H1 (cell line): ENCODE data around the gene PNMA8B. TPM values are rescaled to one million over a fixed set of nuclear protein-coding genes. Genes with fewer than 3 reads are reported as not detected.

Experiments used
- CTCF ChIA-PET: fragments of 300-600 bp; sonication (Branson Sonifier 250); formaldehyde crosslinking; loops from one replicate; lab custom pipeline; 2021; ENCODE audit not compliant: partially characterized antibody; lab: Charles Lee
- POLR2A ChIA-PET: fragments of 300-600 bp; sonication (Branson Sonifier 250); formaldehyde crosslinking; loops from one replicate; lab custom pipeline; 2021; ENCODE audit warnings: inconsistent platforms; ENCODE audit not compliant: partially characterized antibody; lab: Charles Lee
- DNase-seq, 2 experiments: peaks; one replicate each; pipeline versions ENCODE4 v3.0.0 to v3.0.0-alpha.2; 2010 to 2022; ENCODE audit warnings: low spot score in 2 of 2, low read depth in 1 of 2, mixed read lengths in 1 of 2
- FAIRE-seq: peaks from 2 replicates; lab custom pipeline; 2011; peaks lifted over from hg19 to GRCh38; lab: Jason Lieb, UNC
- H2AFZ ChIP-seq: 2 replicates; pipeline ENCODE4 v1.8.1; 2012; ENCODE audit warnings: low read length, inconsistent platforms
- H2AK5ac ChIP-seq: 2 replicates; pipeline ENCODE4 v1.6.1; 2013; ENCODE audit warnings: low read depth, low read length
- H2BK120ac ChIP-seq: replicated peaks from 2 replicates; pipeline ENCODE3; 2013; ENCODE audit warnings: low read depth, low read length, inconsistent platforms
- H2BK12ac ChIP-seq: 2 replicates; pipeline ENCODE4 v1.6.1; 2013; ENCODE audit warnings: low read depth, low read length
- H2BK15ac ChIP-seq: 2 replicates; pipeline ENCODE4 v1.6.1; 2013; ENCODE audit warnings: low read length
- H2BK20ac ChIP-seq: 2 replicates; pipeline ENCODE4 v1.6.1; 2013; ENCODE audit warnings: low read length
- H2BK5ac ChIP-seq: 2 replicates; pipeline ENCODE4 v1.6.1; 2013; ENCODE audit warnings: low read depth, low read length
- H3K14ac ChIP-seq: 2 replicates; pipeline ENCODE4 v1.6.1; 2013; ENCODE audit warnings: inconsistent platforms; ENCODE audit not compliant: insufficient read length
- H3K18ac ChIP-seq: 2 replicates; pipeline ENCODE4 v1.6.1; 2013; ENCODE audit warnings: low read length; ENCODE audit errors: extremely low read depth
- H3K23ac ChIP-seq: 2 replicates; pipeline ENCODE4 v1.6.1; 2013; ENCODE audit warnings: inconsistent platforms; ENCODE audit not compliant: insufficient read length
- H3K23me2 ChIP-seq: 2 replicates; pipeline ENCODE4 v1.6.1; 2013; ENCODE audit warnings: low read depth, low read length
- H3K27ac ChIP-seq: 2 replicates; pipeline ENCODE4 v1.6.1; 2011; ENCODE audit warnings: low read depth, low read length, inconsistent platforms
- H3K27me3 ChIP-seq, 4 experiments: replicated peaks in 1 of 4; 1 replicate in 1 of 4; 2 replicates in 3 of 4; pipeline versions ENCODE4 v1.6.1 to v1.8.1; 2011 to 2013; ENCODE audit warnings: low read length in 3 of 4, mild to moderate bottlenecking in 3 of 4, inconsistent platforms in 2 of 4, mixed read lengths in 2 of 4, moderate library complexity in 1 of 4; ENCODE audit not compliant: control insufficient read depth in 3 of 4, insufficient read depth in 3 of 4; ENCODE audit errors: extremely low read depth in 1 of 4
- H3K36me3 ChIP-seq, 4 experiments: 2 replicates each; pipeline versions ENCODE4 v1.6.1 to v1.8.1; 2011 to 2013; ENCODE audit warnings: mild to moderate bottlenecking in 4 of 4, low read length in 3 of 4, moderate library complexity in 2 of 4, control low read depth in 1 of 4, inconsistent platforms in 1 of 4; ENCODE audit not compliant: insufficient read depth in 4 of 4, control insufficient read depth in 2 of 4
- H3K4ac ChIP-seq: replicated peaks from 2 replicates; pipeline ENCODE3; 2013; ENCODE audit warnings: low read length, low read depth, mixed read lengths, inconsistent platforms; ENCODE audit not compliant: insufficient read length
- H3K4me1 ChIP-seq, 4 experiments: replicated peaks in 1 of 4; 1 replicate in 1 of 4; 2 replicates in 3 of 4; pipeline versions ENCODE4 v1.6.1 to v1.8.1; 2011 to 2013; ENCODE audit warnings: low read length in 3 of 4, inconsistent platforms in 2 of 4, mixed read lengths in 1 of 4; ENCODE audit not compliant: insufficient read depth in 4 of 4, control insufficient read depth in 3 of 4
- H3K4me2 ChIP-seq, 2 experiments: 2 replicates each; pipeline versions ENCODE4 v1.6.1 to v1.8.1; 2011 to 2013; ENCODE audit warnings: low read depth in 2 of 2, low read length in 2 of 2, control low read depth in 1 of 2, inconsistent platforms in 1 of 2, mild to moderate bottlenecking in 1 of 2; ENCODE audit not compliant: insufficient read depth in 1 of 2
- H3K4me3 ChIP-seq, 4 experiments: fragments of 200-600, 300-600 bp in 1 of 4; sonication (generic), shearing (Covaris generic), sonication (Bioruptor Twin) in 1 of 4; 2 replicates each; pipeline versions ENCODE4 v1.5.1 to v1.8.1; 2011 to 2016; ENCODE audit warnings: low read length in 4 of 4, low read depth in 3 of 4, control low read depth in 2 of 4, inconsistent platforms in 2 of 4, mild to moderate bottlenecking in 2 of 4, mixed read lengths in 1 of 4, moderate library complexity in 1 of 4; ENCODE audit not compliant: insufficient read depth in 2 of 4; ENCODE audit errors: extremely low read depth in 1 of 4
- H3K56ac ChIP-seq: replicated peaks from 2 replicates; pipeline ENCODE3; 2013; ENCODE audit warnings: low read depth, mild to moderate bottlenecking, mixed read lengths, low read length, inconsistent platforms; ENCODE audit not compliant: insufficient read length
- H3K79me1 ChIP-seq: 2 replicates; pipeline ENCODE4 v1.6.1; 2013; ENCODE audit warnings: low read depth, low read length, control low read depth
- H3K79me2 ChIP-seq, 2 experiments: 2 replicates each; pipeline versions ENCODE4 v1.6.1 to v1.8.1; 2012 to 2013; ENCODE audit warnings: low read length in 2 of 2, mild to moderate bottlenecking in 2 of 2, inconsistent platforms in 1 of 2; ENCODE audit not compliant: insufficient read depth in 2 of 2, control insufficient read depth in 1 of 2
- H3K9ac ChIP-seq, 4 experiments: replicated peaks in 1 of 4; 1 replicate in 1 of 4; 2 replicates in 3 of 4; pipeline versions ENCODE4 v1.6.1 to v1.8.1; 2011 to 2013; ENCODE audit warnings: low read depth in 3 of 4, low read length in 3 of 4, control low read depth in 2 of 4, mild to moderate bottlenecking in 2 of 4, moderate library complexity in 2 of 4, inconsistent platforms in 1 of 4; ENCODE audit errors: extremely low read depth in 1 of 4
- H3K9me3 ChIP-seq, 2 experiments: 2 replicates each; pipeline versions ENCODE4 v1.6.1 to v1.8.1; 2012 to 2013; ENCODE audit warnings: mild to moderate bottlenecking in 2 of 2, moderate library complexity in 2 of 2, control low read depth in 1 of 2, inconsistent platforms in 1 of 2, low read depth in 1 of 2, low read length in 1 of 2, mixed read lengths in 1 of 2; ENCODE audit not compliant: insufficient read depth in 2 of 2
- H4K20me1 ChIP-seq, 2 experiments: replicated peaks in 1 of 2; 2 replicates each; pipeline versions ENCODE3 to v1.8.1; 2011 to 2013; ENCODE audit warnings: inconsistent platforms in 2 of 2, low read length in 2 of 2, mild to moderate bottlenecking in 1 of 2; ENCODE audit not compliant: insufficient read depth in 2 of 2, control insufficient read depth in 1 of 2
- H4K5ac ChIP-seq: 2 replicates; pipeline ENCODE4 v1.6.1; 2013; ENCODE audit warnings: low read length, low read depth, mixed read lengths, inconsistent platforms; ENCODE audit not compliant: insufficient read length
- H4K8ac ChIP-seq: 2 replicates; pipeline ENCODE4 v1.8.0; 2013; ENCODE audit warnings: mild to moderate bottlenecking, moderate library complexity, low read length, inconsistent platforms; ENCODE audit not compliant: insufficient read depth; ENCODE audit errors: extremely low read depth
- H4K91ac ChIP-seq: replicated peaks from 2 replicates; pipeline ENCODE3; 2013; ENCODE audit warnings: low read length, mixed read lengths, inconsistent platforms; ENCODE audit not compliant: insufficient read length
- SIN3A ChIP-seq, 2 experiments: IDR thresholded peaks in 1 of 2; conservative IDR thresholded peaks in 1 of 2; 2 replicates each; pipeline ENCODE4 v1.6.1; 2011 to 2012; ENCODE audit warnings: low read length in 2 of 2, improper control_type of control experiment in 1 of 2, low read depth in 1 of 2, mild to moderate bottlenecking in 1 of 2
- WGBS, 2 experiments: shearing (Covaris generic) in 1 of 2; methylation state at CpG; one replicate each; pipeline versions ENCODE4 v1.1.6 to v1.1.7; 2013 to 2015; ENCODE audit warnings: low lambda C conversion rate in 2 of 2, mixed read lengths in 2 of 2, inconsistent platforms in 1 of 2, low coverage in 1 of 2, missing lambda C conversion rate in 1 of 2; ENCODE audit not compliant: insufficient replicate concordance in 2 of 2, insufficient coverage in 1 of 2, insufficient read length in 1 of 2; ENCODE audit errors: extremely low coverage in 1 of 2, missing lambda C conversion rate in 1 of 2; 5-methylcytosine and 5-hydroxymethylcytosine counted together
- polyA plus RNA-seq, 7 experiments: library from polyadenylated mRNA; depleted of rRNA in 3 of 7; stranded (reverse) in 5 of 7; unstranded in 2 of 7; fragments of >200 nt in 5 of 7; fragments of 200-250 nt in 2 of 7; gene quantifications; 1 replicate in 5 of 7; 2 replicates in 1 of 7; 4 replicates in 1 of 7; pipeline versions ENCODE4 v1.2.1 to v1.2.3, GENCODE V29; 2011 to 2013; ENCODE audit warnings: missing spikeins in 2 of 7, mixed read lengths in 2 of 7
- total RNA-seq: library from RNA; stranded (reverse); fragmentation: NEBNext Ultra II Directional; extraction: Animal tissue kit (Norgen Biotek cat#: 25700); gene quantifications from 2 replicates; pipeline ENCODE4 v1.2.1, GENCODE V29; 2021
- TF ChIP-seq, protein P1 (sequence below): IDR thresholded peaks from 2 replicates; pipeline ENCODE4 v1.6.1; 2011; ENCODE audit warnings: low read length, improper control_type of control experiment

Gene PNMA8B
- total and polyA plus RNA-seq, 2 of the 8 experiments (the other 6 are each of a cell fraction or from before 2014, with no cell fraction given): 0.48 to 1.4 TPM

DNA sequence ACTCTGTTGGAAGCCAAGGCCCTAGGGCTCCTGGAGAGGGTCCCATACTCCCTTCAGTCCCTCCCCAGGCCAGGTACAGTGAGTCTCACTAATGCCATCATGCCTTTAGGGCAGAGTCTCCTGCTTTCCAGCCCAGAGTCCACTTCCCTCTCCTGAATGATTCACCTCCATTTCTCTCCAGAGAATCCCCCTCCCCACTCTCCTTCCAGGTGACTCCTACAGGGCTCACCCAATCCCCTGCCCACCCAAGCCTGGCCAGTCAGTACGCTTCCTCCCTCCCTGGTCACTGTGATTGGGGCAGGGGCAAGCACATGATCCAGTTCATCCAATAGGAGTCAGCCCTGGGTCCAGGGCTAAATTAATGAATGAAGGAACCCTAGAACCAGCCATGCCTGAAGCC, 35.0 kb upstream of the PNMA8B start:
- Histone ChIP-seq H2BK5ac (peak overlapping the region; percentile 57; the same call in 1 of the 2 replicates), H3K27me3 (no peaks in the 10 kb centered on the region), H2BK120ac (no peak overlapping the region), H3K27ac (no peak overlapping the region), H4K5ac (no peak overlapping the region), H3K4me2 (peak overlapping the region; percentile 47 to 65; a peak in 3 of 4 replicates), H3K14ac (no peak overlapping the region), H2BK15ac (no peak overlapping the region), H4K20me1 (no peaks in the 10 kb centered on the region), H3K56ac (no peak overlapping the region), H3K23me2 (no peaks in the 10 kb centered on the region), H2BK12ac (peak overlapping the region; percentile 20; the same call in 1 of the 2 replicates), H3K4me1 (peaks cover 5 to 22% (median 12%) of the 10 kb centered on the region in 4 experiments), H3K9ac (no peak overlapping the region), H2BK20ac (no peak overlapping the region), H3K4ac (no peak overlapping the region), H3K79me2 (no peaks in the 10 kb centered on the region), H3K23ac (no peak overlapping the region), H4K91ac (peak overlapping the region; percentile 9), H3K9me3 (no peaks in the 10 kb centered on the region), H3K18ac (no peak overlapping the region), H4K8ac (no peak overlapping the region), H3K36me3 (no peaks in the 10 kb centered on the region), H3K4me3 (peak overlapping the region in 1 of 4 experiments; percentile 21; a peak in 3 of 8 replicates), H2AK5ac (no peak overlapping the region), H2AFZ (0 out of 2 replicates have a peak overlapping the region, but pooled peaks have one; percentile 45), H3K79me1 (no peaks in the 10 kb centered on the region)
- ChIA-PET CTCF (interaction anchor here (0.6 to 9.2 kb wide), 18 partner anchors 8 to 223 kb away, joined by 3 to 100 read pairs (median 7); no protein-coding TSS in a partner anchor), POLR2A (interaction anchor here (1.1 to 3.0 kb wide), 2 partner anchors 8 to 43 kb away, joined by 3 to 11 read pairs; no protein-coding TSS in a partner anchor)
- WGBS, 2 experiments: 71% methylated on average over 1 of the region's 1 CpG; no CpG with 5 or more reads in 1 of the 2 experiments
- TF ChIP-seq, protein P1, sequence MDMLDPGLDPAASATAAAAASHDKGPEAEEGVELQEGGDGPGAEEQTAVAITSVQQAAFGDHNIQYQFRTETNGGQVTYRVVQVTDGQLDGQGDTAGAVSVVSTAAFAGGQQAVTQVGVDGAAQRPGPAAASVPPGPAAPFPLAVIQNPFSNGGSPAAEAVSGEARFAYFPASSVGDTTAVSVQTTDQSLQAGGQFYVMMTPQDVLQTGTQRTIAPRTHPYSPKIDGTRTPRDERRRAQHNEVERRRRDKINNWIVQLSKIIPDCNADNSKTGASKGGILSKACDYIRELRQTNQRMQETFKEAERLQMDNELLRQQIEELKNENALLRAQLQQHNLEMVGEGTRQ: peak; percentile 46; the same call in 1 of the 2 replicates
- TF ChIP-seq SIN3A (conservative IDR thresholded peaks at IDR 0.05 in 1 of 2, IDR thresholded peaks at IDR 0.05 in 1 of 2; ENCODE audit: low read depth in 1 of 2, low read length in 2 of 2): no peak
- FAIRE-seq (no peak), DNase-seq (peak in 1 of 2 experiments; percentile 52)
